Measurements from ENCODE around the gene USP17L30. TPM values are rescaled to one million over a fixed set of nuclear protein-coding genes. Genes with fewer than 3 reads are reported as not detected.
A peak's percentile ranks its signal among the peaks of the same experiment; 100 is the strongest.
"Not testable (repeated sequence)": the region's sequence is repeated elsewhere in the genome, so short reads cannot be mapped to it uniquely, and the experiment has no call there.

USP17L30 gene
- total and polyA plus RNA-seq, 9 donors = not detected

DNA sequence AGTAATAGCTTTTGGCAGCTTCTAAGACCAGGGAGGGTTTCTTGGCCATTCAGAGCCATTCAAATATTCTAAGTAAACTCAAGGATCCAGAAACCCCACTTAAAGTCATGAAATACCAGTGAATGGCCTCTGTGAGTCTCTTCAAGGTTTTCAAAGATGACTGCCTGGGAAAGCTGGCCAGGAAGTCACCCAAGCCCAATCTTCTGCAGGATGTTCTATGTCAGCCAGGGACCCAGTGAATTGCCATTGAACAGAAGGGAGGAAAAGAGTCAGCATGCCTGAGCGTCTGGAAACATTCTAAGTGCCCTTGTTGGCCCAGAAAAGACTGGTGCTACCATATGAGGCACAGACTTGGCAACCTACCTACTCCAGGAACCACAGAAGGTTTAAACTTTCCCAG is 17.0 kb downstream of the USP17L30 start:
- no CpG with 5 or more reads among the region's 1 CpG for WGBS (ENCODE audit: insufficient coverage)
- not testable (repeated sequence) for DNase-seq; H3K4me1 ChIP-seq (ENCODE audit: control insufficient read depth, insufficient read depth, low read length); H3K27me3 ChIP-seq (ENCODE audit: control insufficient read depth, insufficient read depth, low read length); H3K36me3 ChIP-seq (ENCODE audit: control insufficient read depth, insufficient read depth, low read length); H3K27ac ChIP-seq (ENCODE audit: low read length); H3K4me3 ChIP-seq (ENCODE audit: low read length); H3K9me3 ChIP-seq (replicated peaks; ENCODE audit: control insufficient read depth, low read depth, low read length)

DNA sequence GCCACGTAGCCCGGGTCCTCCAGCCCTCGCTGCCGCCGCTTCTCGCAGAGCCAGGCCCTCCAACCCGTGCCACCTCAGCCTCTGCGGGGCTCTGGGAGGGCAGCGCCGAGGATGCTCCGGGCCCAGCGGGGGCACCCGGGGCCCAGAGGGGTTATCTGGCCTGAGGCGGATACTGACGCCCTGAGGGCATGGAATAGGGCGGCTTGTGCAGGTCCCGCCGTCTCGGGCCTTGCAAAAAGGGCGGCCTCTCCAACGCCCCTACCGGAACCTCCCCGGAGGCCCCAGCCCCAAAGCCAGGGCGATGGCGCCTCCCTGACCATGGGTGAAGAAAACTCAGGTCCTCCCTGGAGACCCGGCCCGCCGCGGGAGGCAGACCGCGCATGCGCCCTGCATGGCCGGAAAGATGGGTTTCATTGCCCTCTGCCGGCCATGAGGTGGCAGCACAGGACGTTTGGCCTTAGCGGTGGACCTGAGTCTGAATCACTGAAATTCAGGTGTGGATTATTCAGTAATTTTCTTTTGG is 18.1 kb downstream of the USP17L30 start:
- not testable (repeated sequence) for H3K27ac ChIP-seq (ENCODE audit: low read length); H3K9me3 ChIP-seq (replicated peaks; ENCODE audit: control insufficient read depth, low read depth, low read length); H3K27me3 ChIP-seq (ENCODE audit: control insufficient read depth, insufficient read depth, low read length); H3K36me3 ChIP-seq (ENCODE audit: control insufficient read depth, insufficient read depth, low read length); H3K4me1 ChIP-seq (ENCODE audit: control insufficient read depth, insufficient read depth, low read length)
- 60% methylated on average over 19 of the region's 36 CpGs for WGBS (ENCODE audit: insufficient coverage)
- DNase-seq = peak; percentile 0
- H3K4me3 ChIP-seq (ENCODE audit: low read length) = peak overlapping the region; percentile 44

DNA sequence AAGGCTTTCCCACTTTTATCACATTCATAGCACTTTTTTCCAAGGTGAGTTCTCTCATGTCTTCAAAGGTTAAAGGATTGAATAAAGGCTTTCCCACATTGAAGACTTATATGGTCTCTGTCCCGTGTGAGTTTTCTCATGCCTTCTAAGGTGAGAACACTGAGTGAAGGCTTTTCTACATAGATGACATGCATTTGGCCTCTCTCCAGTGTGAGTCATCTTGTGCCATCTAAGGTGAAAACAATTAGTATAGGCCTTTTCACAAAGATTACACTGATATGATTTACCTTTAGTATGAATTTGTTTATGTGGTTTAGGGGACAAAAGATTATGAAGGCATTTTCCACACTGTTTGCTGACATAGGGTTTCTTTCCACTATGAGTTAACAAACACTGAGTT is 21.2 kb downstream of the USP17L30 start:
- Histone ChIP-seq H3K4me1 (ENCODE audit: control insufficient read depth, insufficient read depth, low read length) (peaks cover 4% of the 10 kb centered on the region), H3K4me3 (ENCODE audit: low read length) (no peak overlapping the region), H3K27ac (ENCODE audit: low read length) (no peak overlapping the region), H3K9me3 (replicated peaks; ENCODE audit: control insufficient read depth, low read depth, low read length) (no peaks in the 10 kb centered on the region), H3K27me3 (ENCODE audit: control insufficient read depth, insufficient read depth, low read length) (no peaks in the 10 kb centered on the region), H3K36me3 (ENCODE audit: control insufficient read depth, insufficient read depth, low read length) (no peaks in the 10 kb centered on the region)
- DNase-seq = no peak
- WGBS (ENCODE audit: insufficient coverage) = no CpG with 5 or more reads among the region's 1 CpG

DNA sequence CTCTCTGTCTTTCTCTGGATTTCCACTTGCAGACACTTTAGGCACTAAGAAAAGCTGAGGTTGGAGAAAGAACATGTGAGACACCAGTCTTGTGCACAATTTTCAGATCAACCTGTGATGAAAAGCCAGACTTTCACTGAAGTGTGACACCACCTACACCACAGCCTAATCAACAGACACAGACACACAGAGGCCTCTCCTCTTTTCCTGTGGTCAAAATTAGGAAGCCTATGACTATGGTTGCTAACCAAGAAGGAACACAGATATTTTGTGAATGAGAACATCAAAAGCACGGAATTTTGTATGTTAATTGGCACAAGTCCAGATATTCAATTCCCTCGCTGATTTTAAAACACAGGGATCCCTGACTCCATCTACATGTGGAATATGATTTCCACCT is 26.1 kb downstream of the USP17L30 start:
- DNase-seq; H3K4me1 ChIP-seq (ENCODE audit: control insufficient read depth, insufficient read depth, low read length); H3K9me3 ChIP-seq (replicated peaks; ENCODE audit: control insufficient read depth, low read depth, low read length); H3K27ac ChIP-seq (ENCODE audit: low read length); H3K27me3 ChIP-seq (ENCODE audit: control insufficient read depth, insufficient read depth, low read length); H3K4me3 ChIP-seq (ENCODE audit: low read length); H3K36me3 ChIP-seq (ENCODE audit: control insufficient read depth, insufficient read depth, low read length): not testable (repeated sequence)
- 86% methylated on average over 1 of the region's 2 CpGs for WGBS (ENCODE audit: insufficient coverage)

DNA sequence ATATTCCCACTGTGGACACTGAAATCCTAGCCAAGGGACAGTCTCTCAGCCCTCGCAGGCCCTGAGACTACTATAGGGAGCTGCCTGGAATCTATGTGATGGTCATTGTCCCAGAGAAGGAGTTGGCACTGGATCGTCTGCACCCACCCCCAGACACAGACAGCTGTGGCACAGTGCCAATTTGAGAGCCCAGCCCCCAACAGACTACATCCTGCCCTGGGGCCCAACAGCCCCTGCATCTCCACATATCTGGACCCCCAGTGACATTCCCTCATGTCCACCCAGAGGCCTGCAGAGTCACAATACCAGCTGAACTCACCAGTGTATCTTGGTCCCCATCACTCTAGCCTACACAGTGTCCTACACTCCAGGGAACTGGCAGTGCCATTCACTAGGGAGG is 42.8 kb downstream of the USP17L30 start:
- H3K4me1 ChIP-seq (ENCODE audit: control insufficient read depth, insufficient read depth, low read length); H3K27me3 ChIP-seq (ENCODE audit: control insufficient read depth, insufficient read depth, low read length); H3K36me3 ChIP-seq (ENCODE audit: control insufficient read depth, insufficient read depth, low read length); DNase-seq; H3K27ac ChIP-seq (ENCODE audit: low read length); H3K9me3 ChIP-seq (replicated peaks; ENCODE audit: control insufficient read depth, low read depth, low read length); H3K4me3 ChIP-seq (ENCODE audit: low read length): not testable (repeated sequence)
- WGBS (ENCODE audit: insufficient coverage) = no CpG with 5 or more reads among the region's 2 CpGs

DNA sequence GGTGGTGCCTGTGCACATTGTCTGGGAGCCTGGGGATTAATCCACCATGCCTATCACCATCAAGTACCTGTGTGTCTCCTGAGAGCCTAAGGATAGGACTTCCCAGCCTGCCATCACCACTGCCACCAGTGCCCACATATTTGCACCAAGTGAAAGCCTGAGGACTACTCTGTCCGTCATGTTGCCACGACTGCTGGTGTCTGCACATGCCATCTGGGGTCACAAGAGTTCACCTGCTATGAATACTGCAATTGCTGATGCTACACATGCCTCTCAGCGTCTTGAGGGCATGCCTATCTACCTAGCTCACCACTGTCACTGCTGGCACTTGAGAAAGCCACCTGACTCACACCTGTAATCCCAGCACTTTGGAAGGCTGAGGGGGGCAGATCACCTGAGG is 43.6 kb downstream of the USP17L30 start:
- H3K27me3 ChIP-seq (ENCODE audit: control insufficient read depth, insufficient read depth, low read length); H3K4me1 ChIP-seq (ENCODE audit: control insufficient read depth, insufficient read depth, low read length); H3K27ac ChIP-seq (ENCODE audit: low read length); H3K9me3 ChIP-seq (replicated peaks; ENCODE audit: control insufficient read depth, low read depth, low read length); H3K36me3 ChIP-seq (ENCODE audit: control insufficient read depth, insufficient read depth, low read length); DNase-seq; H3K4me3 ChIP-seq (ENCODE audit: low read length): not testable (repeated sequence)
- WGBS (ENCODE audit: insufficient coverage) = 65% methylated on average over 3 of the region's 3 CpGs

DNA sequence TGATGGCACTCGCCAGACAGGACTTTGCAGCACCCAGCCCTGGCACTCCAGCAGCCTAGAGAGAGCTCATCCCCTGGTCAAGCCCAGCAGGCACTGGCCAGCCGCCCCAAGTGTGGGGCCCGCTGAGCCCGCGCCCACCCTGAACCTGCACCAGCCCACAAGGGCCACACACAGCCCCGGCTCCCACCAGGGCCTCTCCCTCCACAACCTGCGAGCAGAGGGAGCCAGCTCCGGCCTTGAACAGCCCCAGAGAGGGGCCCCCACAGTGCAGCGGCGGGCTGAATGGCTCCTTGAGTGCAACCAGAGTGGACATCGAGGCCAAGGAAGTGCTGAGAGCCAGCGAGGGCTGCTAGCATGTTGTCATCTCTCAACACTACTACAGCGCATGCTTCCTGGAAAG is 46.9 kb downstream of the USP17L30 start:
- no peak for DNase-seq

More for the DNA sequence above, 46.9 kb downstream of the USP17L30 start:
- Histone ChIP-seq H3K9me3 (replicated peaks; ENCODE audit: control insufficient read depth, low read depth, low read length) (no peaks in the 10 kb centered on the region), H3K27ac (ENCODE audit: low read length) (no peak overlapping the region), H3K4me1 (ENCODE audit: control insufficient read depth, insufficient read depth, low read length) (no peaks in the 10 kb centered on the region), H3K27me3 (ENCODE audit: control insufficient read depth, insufficient read depth, low read length) (no peaks in the 10 kb centered on the region), H3K4me3 (ENCODE audit: low read length) (no peak overlapping the region), H3K36me3 (ENCODE audit: control insufficient read depth, insufficient read depth, low read length) (no peaks in the 10 kb centered on the region)
- 63% methylated on average over 3 of the region's 13 CpGs for WGBS (ENCODE audit: insufficient coverage)

Other genes starting within 250 kb of the USP17L30 start
- gene FAM90A26, start 192.7 kb upstream of the USP17L30 start, total RNA-seq = not detected
- not detected for gene FAM90A26, start 192.7 kb upstream of the USP17L30 start, polyA plus RNA-seq (ENCODE audit: insufficient read depth in 1 of 8, insufficient read length in 8 of 8, low replicate concordance in 1 of 8)
- not detected for gene USP17L10, start 152.5 kb upstream of the USP17L30 start, total RNA-seq
- gene USP17L10, start 152.5 kb upstream of the USP17L30 start, polyA plus RNA-seq (ENCODE audit: insufficient read depth in 1 of 8, insufficient read length in 8 of 8, low replicate concordance in 1 of 8) = not detected
- not detected for gene USP17L11, start 147.7 kb upstream of the USP17L30 start, total RNA-seq
- not detected for gene USP17L11, start 147.7 kb upstream of the USP17L30 start, polyA plus RNA-seq (ENCODE audit: insufficient read depth in 1 of 8, insufficient read length in 8 of 8, low replicate concordance in 1 of 8)
- gene USP17L12, start 143.0 kb upstream of the USP17L30 start, total RNA-seq = not detected
- not detected for gene USP17L12, start 143.0 kb upstream of the USP17L30 start, polyA plus RNA-seq (ENCODE audit: insufficient read depth in 1 of 8, insufficient read length in 8 of 8, low replicate concordance in 1 of 8)
- gene USP17L13, start 138.2 kb upstream of the USP17L30 start, total RNA-seq = not detected
- gene USP17L13, start 138.2 kb upstream of the USP17L30 start, polyA plus RNA-seq (ENCODE audit: insufficient read depth in 1 of 8, insufficient read length in 8 of 8, low replicate concordance in 1 of 8) = not detected
- not detected for gene USP17L15, start 128.7 kb upstream of the USP17L30 start, total RNA-seq
- not detected for gene USP17L15, start 128.7 kb upstream of the USP17L30 start, polyA plus RNA-seq (ENCODE audit: insufficient read depth in 1 of 8, insufficient read length in 8 of 8, low replicate concordance in 1 of 8)
- not detected for gene USP17L17, start 119.2 kb upstream of the USP17L30 start, total RNA-seq
- not detected for gene USP17L17, start 119.2 kb upstream of the USP17L30 start, polyA plus RNA-seq (ENCODE audit: insufficient read depth in 1 of 8, insufficient read length in 8 of 8, low replicate concordance in 1 of 8)
- not detected for gene USP17L18, start 114.5 kb upstream of the USP17L30 start, total RNA-seq
- gene USP17L18, start 114.5 kb upstream of the USP17L30 start, polyA plus RNA-seq (ENCODE audit: insufficient read depth in 1 of 8, insufficient read length in 8 of 8, low replicate concordance in 1 of 8) = not detected
- not detected for gene USP17L19, start 109.8 kb upstream of the USP17L30 start, total RNA-seq
- not detected for gene USP17L19, start 109.8 kb upstream of the USP17L30 start, polyA plus RNA-seq (ENCODE audit: insufficient read depth in 1 of 8, insufficient read length in 8 of 8, low replicate concordance in 1 of 8)
- gene USP17L20, start 105.0 kb upstream of the USP17L30 start, total RNA-seq = not detected
- not detected for gene USP17L20, start 105.0 kb upstream of the USP17L30 start, polyA plus RNA-seq (ENCODE audit: insufficient read depth in 1 of 8, insufficient read length in 8 of 8, low replicate concordance in 1 of 8)
- gene USP17L21, start 100.3 kb upstream of the USP17L30 start, total RNA-seq = not detected
- not detected for gene USP17L21, start 100.3 kb upstream of the USP17L30 start, polyA plus RNA-seq (ENCODE audit: insufficient read depth in 1 of 8, insufficient read length in 8 of 8, low replicate concordance in 1 of 8)
- gene USP17L22, start 95.5 kb upstream of the USP17L30 start, total RNA-seq = not detected
- gene USP17L22, start 95.5 kb upstream of the USP17L30 start, polyA plus RNA-seq (ENCODE audit: insufficient read depth in 1 of 8, insufficient read length in 8 of 8, low replicate concordance in 1 of 8) = not detected
- not detected for gene USP17L24, start 38.0 kb upstream of the USP17L30 start, total RNA-seq
- not detected for gene USP17L24, start 38.0 kb upstream of the USP17L30 start, polyA plus RNA-seq (ENCODE audit: insufficient read depth in 1 of 8, insufficient read length in 8 of 8, low replicate concordance in 1 of 8)
- not detected for gene USP17L25, start 33.2 kb upstream of the USP17L30 start, total RNA-seq
- gene USP17L25, start 33.2 kb upstream of the USP17L30 start, polyA plus RNA-seq (ENCODE audit: insufficient read depth in 1 of 8, insufficient read length in 8 of 8, low replicate concordance in 1 of 8) = not detected
- not detected for gene USP17L26, start 28.5 kb upstream of the USP17L30 start, total RNA-seq
- not detected for gene USP17L26, start 28.5 kb upstream of the USP17L30 start, polyA plus RNA-seq (ENCODE audit: insufficient read depth in 1 of 8, insufficient read length in 8 of 8, low replicate concordance in 1 of 8)
- gene USP17L5, start 23.7 kb upstream of the USP17L30 start, total RNA-seq = not detected
- gene USP17L5, start 23.7 kb upstream of the USP17L30 start, polyA plus RNA-seq (ENCODE audit: insufficient read depth in 1 of 8, insufficient read length in 8 of 8, low replicate concordance in 1 of 8) = not detected
- not detected for gene USP17L27, start 19.0 kb upstream of the USP17L30 start, total RNA-seq
- not detected for gene USP17L27, start 19.0 kb upstream of the USP17L30 start, polyA plus RNA-seq (ENCODE audit: insufficient read depth in 1 of 8, insufficient read length in 8 of 8, low replicate concordance in 1 of 8)
- gene USP17L28, start 14.2 kb upstream of the USP17L30 start, total RNA-seq = not detected
- not detected for gene USP17L28, start 14.2 kb upstream of the USP17L30 start, polyA plus RNA-seq (ENCODE audit: insufficient read depth in 1 of 8, insufficient read length in 8 of 8, low replicate concordance in 1 of 8)
- gene USP17L29, start 9.5 kb upstream of the USP17L30 start, total RNA-seq = not detected
- not detected for gene USP17L29, start 9.5 kb upstream of the USP17L30 start, polyA plus RNA-seq (ENCODE audit: insufficient read depth in 1 of 8, insufficient read length in 8 of 8, low replicate concordance in 1 of 8)
- not detected for gene DEFB131A, start 81.3 kb downstream of the USP17L30 start, total RNA-seq
- not detected for gene DEFB131A, start 81.3 kb downstream of the USP17L30 start, polyA plus RNA-seq (ENCODE audit: insufficient read depth in 1 of 8, insufficient read length in 8 of 8, low replicate concordance in 1 of 8)